ENCODE data around the gene PYY.
"Not testable (repeated sequence)": the region's sequence is repeated elsewhere in the genome, so short reads cannot be mapped to it uniquely, and the experiment has no call there.

PYY gene

DNA sequence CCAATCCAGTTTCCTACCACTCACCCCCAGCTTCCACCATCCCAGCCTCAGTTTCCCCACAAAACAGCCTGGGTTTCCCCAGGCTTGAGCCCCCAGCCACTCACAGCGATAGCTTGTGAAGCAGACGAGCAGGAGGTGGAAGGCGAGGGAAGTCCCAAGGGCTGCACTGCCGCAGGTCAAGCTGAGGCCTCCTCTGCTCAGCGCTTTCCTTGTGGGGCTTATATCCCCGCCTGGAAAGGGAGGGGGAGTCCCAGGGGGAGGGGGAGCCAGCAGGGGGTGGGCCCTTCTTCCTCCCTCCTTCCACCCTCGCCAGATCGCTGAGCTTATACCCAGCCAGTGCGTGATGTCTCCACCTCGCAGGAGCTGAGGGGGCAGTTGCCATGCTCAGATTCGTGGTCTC, at the start of gene PYY:
Gene PYY (minus strand): TSS at position 195 of the 400 bp plus-strand sequence. CDS start 457 bp downstream, outside the sequence.
- DNase-seq (ENCODE audit: low read depth), result no peak

DNA sequence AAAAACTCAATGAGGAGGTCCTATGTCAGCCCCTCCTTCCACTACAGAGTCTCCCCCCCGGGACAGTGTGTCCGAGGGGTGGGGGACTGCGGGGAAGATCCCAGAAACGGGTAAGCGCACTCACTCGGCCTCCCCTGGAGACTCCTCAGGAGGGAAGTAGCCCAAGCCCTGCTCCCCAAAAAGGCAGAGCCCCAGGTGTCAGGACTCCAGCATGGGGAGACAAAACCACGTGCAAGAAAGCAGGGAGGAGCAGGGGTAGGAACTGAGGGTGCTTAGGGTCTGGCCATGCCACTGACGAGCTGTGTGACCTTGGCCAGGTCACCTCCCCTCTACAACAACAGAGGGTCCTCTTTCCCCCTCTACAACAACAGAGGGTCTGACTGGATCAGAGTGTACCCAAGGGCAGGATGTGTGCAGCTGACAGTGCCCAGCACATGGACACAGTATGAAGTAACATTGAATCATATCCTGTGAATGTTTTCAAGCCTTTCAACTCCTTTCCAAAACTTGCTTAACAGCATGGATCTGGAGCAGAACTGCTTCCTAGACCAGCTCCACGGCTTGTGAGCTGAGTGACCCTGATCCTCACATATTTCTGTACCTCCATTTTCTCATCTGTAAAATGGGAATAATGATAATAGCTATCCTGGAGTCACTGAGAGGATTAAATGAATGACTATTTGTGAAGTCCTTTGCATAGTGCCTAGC, 48.6 kb upstream of the PYY start:
- no peak for DNase-seq (ENCODE audit: low read depth)

DNA sequence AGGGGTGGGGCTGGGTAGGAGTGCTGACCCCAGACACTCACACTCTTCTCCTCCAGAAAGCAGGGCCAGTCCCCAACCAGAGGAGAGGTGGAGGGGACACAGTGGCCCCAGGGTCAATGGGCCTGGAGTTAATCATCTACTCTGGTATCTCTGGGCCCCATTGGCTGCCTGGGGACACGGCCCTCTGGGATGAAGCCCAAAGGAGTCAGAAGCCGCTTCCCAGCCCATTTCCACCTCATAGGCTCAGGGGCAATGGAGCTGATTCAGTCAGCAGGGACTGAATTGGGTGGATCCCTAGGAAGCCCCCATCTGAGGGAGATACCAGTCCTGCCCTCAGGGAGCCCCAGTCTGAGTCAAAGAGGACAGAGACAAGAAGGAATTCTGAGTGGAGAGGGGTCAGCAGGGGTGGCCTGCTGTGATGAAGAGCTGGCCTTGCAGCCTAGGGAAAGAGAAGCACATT, 47.8 kb upstream of the PYY start:
- DNase-seq (ENCODE audit: low read depth), result no peak

DNA sequence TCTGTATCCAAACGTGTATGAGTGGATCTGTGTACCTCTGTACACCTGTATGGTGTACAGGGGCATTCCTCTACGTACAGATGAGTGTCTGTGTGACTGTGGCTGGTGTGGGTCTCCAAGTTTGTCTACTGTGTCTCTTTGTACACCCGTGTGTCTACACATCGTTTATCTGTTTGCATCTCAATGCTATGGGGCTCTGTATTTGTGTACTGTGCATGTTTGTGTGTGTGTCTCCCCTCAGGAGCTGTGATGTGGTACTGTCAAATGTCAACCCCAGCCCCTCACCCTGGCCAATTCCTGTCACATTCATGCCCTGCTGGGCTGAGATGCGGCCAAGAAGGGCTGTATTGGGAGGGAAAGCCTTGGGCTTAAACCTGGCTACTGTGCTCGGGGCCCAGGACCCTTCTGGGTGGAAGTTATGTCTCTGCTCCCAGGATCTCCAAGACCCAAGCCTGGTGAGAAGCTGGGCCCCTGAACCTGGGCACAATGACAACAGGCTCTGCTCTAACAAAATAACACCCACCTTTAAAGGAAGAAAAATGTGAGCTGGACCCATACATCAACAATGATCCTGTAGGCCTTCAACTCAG, 47.2 kb upstream of the PYY start:
- DNase-seq (ENCODE audit: low read depth), result no peak

DNA sequence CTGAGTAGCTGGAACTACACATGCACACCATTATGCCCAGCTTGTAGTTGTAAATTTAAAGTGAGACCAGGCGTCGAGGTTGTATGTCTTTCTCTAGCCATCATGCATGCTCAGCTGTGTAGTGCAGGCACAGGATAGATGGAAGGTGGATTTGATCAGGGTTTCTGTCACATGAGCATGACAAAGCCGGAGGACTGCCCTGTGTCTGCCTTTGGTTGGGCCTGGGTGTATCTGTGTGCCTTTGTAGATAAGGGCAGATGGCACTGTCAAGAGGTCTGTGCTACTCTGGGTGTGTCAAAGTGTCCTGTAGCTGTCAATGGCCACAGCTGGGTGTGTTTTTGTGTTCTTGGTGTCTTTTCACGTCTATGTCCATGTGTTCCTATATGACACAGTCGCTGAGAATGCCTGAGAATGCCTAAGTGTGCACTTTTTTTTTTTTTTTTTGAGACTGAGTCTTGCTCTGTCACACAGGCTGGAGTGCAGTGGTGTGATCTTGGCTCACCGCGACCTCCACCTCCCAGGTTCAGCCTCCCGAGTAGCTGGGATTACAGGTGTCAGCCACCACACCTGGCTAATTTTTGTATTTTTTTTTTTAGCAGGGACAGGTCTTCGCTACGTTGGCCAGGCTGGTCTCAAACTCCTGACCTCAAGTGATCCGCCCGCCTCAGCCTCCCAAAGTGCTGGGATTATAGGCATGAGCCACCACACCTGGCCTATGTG, 46.6 kb upstream of the PYY start:
- DNase-seq (ENCODE audit: low read depth), result no peak

DNA sequence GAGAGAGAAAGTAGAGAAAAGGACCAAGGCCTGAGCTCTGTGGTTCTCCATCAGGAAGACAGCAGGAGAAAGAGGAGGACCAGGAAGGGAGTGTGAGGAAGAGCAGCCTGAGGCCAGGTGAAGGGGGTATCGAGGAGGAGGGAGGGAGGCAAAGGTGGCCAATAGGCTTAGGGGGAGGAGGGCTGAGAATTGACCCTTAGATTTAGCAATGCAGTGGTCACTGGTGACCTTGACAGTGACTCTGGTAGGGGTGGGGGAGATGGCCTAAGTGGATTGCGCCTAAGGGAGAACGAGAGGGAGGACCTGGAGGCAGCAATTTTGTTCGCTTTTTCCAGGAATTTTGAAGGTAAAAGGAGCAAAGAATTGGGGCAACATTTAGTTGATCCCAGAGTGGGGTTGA, 45.3 kb upstream of the PYY start:
- DNase-seq (ENCODE audit: low read depth), result no peak

DNA sequence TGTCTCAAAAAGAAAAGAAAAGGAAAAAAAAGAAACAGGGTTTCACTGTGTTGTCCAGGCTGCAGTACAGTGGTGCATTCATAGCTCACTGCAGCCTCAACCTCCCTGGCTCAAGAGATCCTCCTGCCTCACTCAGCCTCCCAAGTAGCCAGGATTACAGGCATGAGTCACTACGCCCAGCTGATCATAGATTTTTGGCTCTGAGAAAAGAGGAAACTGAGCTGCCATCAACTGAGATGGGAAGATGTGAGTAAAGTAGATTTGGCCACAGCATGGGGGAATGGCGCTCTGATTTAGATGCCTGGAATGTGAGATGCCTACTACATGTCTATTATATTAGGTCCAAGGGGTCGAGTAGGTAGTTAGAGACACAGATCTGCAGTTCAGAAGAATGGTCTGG, 44.8 kb upstream of the PYY start:
- no peak for DNase-seq (ENCODE audit: low read depth)

DNA sequence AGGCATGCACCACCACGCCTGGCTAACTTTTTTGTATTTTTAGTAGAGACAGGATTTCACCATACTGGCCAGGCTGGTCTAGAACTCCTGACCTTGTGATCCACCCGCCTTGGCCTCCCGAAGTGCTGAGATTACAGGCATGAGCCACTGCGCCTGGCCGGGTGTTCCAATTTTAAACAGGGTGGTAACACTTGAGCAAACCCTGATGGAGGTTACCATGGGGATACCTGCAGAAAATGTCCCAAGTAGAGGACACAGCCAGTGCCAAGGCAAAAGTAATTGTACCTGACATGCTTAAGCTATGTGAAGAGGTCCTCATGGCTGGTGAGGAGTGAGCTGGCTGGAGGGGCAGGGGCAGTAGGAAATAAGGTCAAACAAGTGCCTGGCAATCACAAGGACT, 43.4 kb upstream of the PYY start:
- DNase-seq (ENCODE audit: low read depth), result not testable (repeated sequence)

DNA sequence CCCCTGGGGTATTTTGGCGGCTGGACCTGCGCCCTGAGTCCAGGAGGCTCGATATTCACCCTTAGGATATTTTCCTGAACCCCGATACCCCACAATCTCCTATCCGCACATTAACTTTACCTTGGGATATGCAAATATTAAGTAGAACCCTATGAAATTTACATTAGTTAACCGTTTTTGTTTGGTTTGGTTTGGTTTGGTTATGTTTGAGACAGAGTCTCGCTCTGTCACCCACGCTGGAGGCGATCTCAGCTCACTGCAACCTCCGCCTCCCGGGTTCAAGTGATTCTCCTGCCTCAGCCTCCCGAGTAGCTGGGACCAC, 41.4 kb upstream of the PYY start:
- DNase-seq (ENCODE audit: low read depth), result no peak

DNA sequence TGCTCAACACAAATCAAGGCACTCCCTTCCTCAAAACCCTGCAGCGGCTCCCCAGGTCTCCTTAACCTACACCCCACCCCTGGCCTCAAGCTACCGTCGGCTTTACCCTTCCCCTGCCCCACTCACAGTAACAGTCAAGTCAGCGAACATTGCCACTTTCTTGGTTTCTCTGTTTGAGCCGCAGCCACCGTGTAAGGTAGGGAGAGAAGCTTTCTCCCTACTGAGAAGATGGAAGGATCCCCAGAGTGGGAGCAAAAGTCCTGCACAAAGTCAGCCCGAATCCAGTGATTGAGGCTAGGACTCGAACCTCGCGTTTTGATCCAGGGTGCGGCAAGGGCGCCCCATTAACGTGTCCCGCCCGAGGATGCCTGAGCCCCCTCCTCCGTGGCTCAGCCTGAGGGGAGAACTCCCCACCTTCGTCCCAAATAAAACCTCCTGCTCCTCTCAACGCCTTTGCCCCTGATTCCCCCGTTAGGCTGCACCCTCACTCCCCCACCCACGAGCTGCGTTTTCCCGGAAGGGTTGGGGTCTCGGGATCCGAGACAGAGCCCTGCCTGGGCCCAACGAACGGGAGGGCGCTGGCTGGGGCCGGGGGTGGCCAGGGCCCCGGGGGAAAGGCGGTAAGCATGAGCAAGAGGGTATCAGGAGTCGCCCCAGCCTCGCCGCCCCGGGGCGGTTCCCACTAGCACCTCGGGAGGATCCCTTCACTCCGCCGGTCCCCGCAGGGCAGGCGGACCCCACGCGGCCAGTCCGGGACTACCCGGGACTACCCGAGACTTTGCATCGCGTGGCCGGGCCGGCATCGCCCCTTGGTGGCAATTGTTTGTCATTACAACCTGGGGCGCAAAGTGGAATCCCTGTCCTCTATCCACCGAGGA, 40.8 kb upstream of the PYY start:
- peak; percentile 56 for DNase-seq (ENCODE audit: low read depth)

DNA sequence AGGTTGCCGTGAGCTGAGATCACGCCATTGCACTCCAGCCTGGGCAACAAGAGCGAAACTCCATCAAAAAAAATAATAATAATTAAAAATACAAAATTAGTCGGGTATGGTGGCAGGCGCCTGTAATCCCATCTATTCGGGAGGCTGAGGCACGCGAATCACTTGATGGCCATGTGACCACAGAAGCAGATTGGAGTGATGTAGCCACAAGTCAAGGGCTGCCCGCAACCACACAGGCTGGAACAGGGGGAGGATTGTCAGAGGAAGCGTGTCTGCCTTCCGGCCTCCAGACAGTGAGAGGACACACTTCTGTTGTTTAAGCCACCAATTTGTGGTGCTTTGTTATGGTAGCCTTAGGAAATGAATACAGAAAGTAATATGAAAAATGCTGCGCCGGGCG, 38.9 kb upstream of the PYY start:
- no peak for DNase-seq (ENCODE audit: low read depth)

DNA sequence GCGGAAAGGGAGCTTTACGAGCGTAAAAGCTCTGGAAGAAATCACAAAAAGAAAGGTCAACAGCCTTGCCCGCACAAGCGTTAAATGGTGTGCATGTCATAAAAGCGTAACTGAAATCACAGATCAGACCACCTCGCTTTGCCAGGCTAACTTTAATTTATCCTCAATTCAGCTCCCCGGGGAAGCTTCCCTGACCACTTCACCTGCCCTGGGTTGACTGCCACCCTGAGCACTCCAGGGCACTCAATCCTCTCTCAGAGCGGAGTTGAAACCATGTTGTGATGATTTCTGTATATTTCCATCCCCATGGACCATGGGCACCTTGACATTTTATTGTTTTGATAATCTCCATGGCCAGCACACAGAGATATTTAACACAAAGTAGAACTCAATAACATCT, 34.6 kb upstream of the PYY start:
- DNase-seq (ENCODE audit: low read depth), result no peak

DNA sequence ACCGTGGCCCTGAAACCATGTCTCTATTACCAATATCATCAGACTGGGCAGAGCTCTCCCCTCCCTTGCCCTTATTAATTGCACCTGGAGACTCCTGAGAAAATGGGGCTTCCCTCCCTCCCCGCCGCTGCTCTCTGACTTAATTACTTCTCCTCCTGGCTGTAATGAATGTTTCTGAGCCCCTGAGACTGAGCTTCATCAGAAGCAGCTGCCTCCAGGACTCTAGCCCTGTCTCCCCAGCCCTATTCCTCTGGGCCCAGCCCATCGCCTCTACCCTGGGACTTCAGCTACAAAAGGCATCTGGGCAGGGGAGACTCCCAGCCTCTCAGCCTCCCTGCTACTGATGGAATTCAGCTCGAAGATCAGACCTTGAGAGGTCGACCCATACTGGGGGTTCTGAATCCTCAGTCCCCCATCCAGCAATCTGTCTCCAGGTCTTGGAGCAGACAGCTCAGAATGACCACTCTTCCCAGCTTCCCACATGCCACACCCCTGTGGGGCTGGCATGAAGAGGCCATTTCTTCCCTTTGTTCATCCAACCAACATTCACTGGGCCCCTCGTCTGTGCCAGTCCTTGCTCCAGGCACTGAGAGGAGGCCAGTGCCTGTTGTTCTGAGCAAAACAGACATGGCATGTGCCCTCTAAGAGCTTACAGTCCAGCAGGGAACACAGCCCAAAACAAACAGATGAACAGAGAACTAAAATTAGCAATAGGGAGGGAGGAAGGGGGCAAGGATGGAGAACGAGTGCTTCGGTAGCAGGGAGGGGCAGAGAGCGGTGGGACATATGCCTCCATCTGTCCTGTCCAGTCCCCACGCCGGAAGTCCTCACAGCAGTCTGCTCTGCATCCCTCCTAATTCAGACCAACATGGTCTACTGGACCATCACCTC, 33.6 kb upstream of the PYY start:
- no peak for DNase-seq (ENCODE audit: low read depth)

DNA sequence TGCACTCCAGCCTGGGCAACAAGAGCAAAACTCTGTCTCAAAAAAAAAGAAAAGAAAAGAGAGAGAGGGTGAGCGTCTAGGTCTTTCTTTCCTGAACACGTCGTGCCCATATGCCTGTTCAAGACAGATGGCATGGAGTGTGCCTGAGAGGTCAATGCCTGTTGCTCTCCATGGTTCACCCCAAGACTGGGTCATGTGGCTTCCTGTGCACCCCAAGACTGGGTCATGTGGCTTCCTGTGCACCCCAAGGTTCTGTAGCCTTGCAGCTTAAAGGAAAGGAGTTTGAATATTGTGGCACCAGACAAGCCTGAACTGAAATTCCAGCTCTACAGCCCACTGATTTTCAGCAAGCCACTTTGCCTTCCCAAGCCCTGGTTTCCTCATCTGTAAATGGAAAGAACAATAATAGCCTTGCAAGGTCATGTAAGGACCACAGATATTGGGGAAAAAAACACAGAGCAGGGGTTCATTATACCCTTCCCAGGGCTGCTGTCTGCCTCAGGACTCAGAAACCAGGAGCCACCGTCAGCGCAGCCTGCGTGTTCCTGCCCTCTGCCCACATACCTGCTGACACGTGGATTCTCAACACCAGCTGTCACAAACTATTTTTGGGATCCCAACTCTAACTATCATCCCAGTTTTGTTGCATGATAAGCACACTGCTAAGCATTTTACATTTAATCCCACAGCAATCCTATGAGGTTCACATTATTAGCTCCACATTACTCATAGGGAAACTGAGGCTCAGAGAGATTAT, 32.7 kb upstream of the PYY start:
- no peak for DNase-seq (ENCODE audit: low read depth)

DNA sequence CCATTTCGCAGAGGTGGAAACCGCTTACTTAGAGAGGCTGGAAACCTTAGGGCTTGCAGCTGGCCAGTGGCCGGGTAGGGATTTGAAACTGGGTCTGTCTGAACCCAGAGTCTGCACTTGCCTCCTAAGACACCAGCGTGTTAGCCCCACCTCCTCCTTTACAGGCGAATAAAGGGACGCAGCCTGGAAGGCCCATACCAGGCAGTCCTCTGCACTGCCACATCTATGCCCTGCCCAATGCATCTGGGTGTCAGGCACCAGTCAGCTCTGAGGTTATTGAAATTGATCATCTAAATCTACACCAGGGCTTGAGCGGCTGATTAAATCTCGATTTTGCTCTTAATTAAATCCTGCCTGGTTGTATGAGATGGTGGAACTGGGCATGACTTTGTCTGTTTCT, 30.8 kb upstream of the PYY start:
- DNase-seq (ENCODE audit: low read depth), result no peak

DNA sequence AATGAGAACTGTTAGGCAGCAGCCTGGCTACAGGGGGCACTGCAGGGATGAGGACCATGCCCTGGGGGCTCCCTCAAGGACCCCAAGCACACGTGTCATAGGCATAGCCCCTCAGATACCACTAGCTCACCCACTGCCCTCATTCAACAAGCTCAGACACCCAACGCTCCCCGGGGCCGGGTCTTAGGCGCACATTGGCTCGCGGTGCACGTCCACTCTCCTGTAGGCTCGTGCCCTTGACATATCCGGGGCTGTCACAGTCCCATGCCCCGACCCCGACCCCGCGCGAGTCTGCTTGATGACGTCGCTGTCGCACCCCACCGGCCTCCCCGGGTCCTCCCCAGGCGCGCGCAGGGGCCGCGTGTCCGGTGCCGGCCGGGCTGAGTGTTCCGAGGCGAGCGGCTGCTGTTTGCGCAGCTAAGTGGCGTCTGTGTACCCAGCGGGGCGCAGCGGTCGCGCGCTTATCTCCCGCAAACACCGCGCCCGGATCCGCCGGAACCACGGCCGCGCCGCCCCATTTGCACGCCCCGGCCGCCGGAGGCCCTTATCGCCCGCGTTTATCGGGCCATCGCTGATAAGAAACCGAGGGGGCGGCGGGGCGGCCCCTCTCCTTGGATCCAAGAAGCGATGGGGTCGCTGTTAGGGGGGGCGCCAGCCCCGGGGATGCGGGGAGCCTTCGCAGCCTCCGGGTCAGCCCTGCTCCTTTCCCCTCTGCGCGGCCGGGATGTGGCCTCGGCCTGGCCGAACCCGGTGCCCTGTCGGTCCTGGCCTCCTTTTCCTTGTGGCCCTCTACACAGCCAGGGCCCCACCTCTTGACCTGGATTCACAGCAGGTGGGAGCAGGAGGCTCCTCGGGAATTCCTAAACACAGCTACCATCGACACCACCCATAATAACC, 30.0 kb upstream of the PYY start:
- DNase-seq (ENCODE audit: low read depth), result no peak

DNA sequence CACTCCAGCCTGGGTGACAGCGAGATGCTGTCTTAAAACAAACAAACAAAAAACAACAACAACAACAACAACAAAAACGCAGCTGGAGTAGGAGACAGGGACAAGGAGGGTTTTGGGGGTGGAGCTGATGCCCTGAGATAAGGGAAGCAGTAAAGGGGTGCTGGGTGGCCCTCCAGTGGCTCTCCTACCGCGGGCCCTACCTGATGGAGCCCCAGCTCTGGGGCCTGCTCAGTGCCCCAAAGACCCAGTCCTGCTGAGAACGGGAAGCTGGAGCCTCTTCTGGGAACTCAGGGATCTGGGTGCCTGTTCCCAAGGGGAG, 29.4 kb upstream of the PYY start:
- DNase-seq (ENCODE audit: low read depth), result no peak

DNA sequence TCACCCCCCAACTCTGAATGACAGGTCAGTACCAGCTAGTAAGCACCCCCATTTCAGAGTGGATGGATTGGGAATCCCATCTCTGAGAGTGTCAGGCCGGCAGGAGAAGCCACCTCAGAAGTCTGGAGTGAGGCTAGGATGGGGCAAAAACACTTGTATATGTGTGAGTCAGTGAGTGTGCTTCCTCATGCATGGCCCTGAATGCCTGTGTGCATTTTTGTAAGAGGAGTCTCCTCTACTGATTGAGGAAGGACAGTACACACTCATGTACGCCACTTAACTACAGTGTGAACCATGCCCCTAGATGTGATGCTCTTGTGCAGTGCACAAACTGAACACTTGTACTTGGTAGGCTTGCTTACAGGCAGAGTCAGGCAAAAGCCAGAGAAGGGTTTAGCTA, 28.4 kb upstream of the PYY start:
- DNase-seq (ENCODE audit: low read depth), result no peak

DNA sequence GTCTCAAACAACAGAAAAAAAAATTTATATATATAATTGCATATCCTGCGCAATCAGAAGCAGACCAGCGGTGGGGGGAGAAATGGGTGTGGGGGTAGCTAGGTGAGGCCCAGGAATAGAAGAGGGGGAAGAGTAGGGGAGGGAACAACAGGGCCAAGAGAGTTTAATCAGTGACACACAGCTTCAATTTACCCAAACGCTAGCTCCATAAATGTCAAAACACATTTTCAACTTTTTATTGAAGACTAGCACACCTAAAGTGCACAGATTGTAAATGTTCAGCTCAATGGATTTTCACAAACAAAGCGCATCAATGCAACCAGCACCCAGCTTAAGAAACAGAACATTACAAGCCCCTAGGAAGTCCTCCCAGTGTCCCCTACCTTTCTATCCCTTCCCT, 25.9 kb upstream of the PYY start:
- DNase-seq (ENCODE audit: low read depth), result no peak

DNA sequence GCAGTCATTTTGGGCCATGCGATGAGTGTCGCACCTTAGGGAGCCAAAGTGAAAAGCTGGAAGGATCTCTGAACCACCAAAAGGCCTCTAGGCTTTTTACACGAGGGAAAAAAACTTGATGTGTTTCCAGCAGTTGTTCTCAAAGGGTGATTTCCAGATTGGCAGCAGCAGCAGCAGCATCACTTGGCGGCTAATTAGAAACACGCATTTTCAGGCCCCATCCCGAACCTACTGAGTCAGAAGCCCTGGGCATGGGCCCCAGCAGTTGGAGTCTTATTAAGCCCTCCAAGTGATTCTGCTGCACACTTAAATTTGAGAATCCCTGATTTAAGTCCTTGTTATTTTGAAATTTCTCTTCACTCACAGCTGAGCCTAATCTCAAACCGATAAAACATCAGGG, 25.3 kb upstream of the PYY start:
- DNase-seq (ENCODE audit: low read depth), result no peak

Data from activated T-cell treated with anti-CD3 and anti-CD28 coated beads for 1 hour (primary cell).